BJ (cell line): ENCODE measurements around the gene COG5. TPM values are rescaled to one million over a fixed set of nuclear protein-coding genes. Genes with fewer than 3 reads are reported as not detected.

Experiments used
- CTCF ChIA-PET: fragments of 350-600 bp; formaldehyde crosslinking; extraction: SDS; loops from one replicate; lab custom pipeline; 2021; ENCODE audit warnings: antibody characterized with exemption, inconsistent platforms; lab: Yijun Ruan, JAX
- POLR2A ChIA-PET: fragments of 300-600 bp; sonication (Branson Sonifier 250); formaldehyde crosslinking; extraction: SDS; loops from one replicate; lab custom pipeline; 2021; ENCODE audit warnings: antibody characterized with exemption; lab: Charles Lee
- DNase-seq: peaks from one replicate; pipeline ENCODE4 v3.0.0-alpha.2; 2011; ENCODE audit warnings: low read depth
- H3K27me3 ChIP-seq: 2 replicates; pipeline ENCODE4 v1.6.0; 2011; ENCODE audit warnings: low read length; ENCODE audit not compliant: control insufficient read depth, insufficient read depth
- H3K36me3 ChIP-seq: 2 replicates; pipeline ENCODE4 v1.5.1; 2011; ENCODE audit warnings: low read length; ENCODE audit not compliant: control insufficient read depth, insufficient read depth
- H3K4me3 ChIP-seq: 2 replicates; pipeline ENCODE4 v1.5.1; 2011; ENCODE audit warnings: low read depth, mild to moderate bottlenecking, control low read depth, low read length
- polyA plus RNA-seq: library from polyadenylated mRNA; depleted of rRNA; stranded (reverse); fragments of >200 nt; gene quantifications from 2 replicates; pipeline ENCODE4 v1.2.3, GENCODE V29; 2011
- TF ChIP-seq, protein P1 (sequence below): IDR thresholded peaks from 2 replicates; pipeline ENCODE4 v1.5.1; 2011; ENCODE audit warnings: low read depth, mild to moderate bottlenecking, control low read depth, inconsistent platforms, low read length, moderate library complexity; ENCODE audit not compliant: insufficient read depth

COG5 gene
- polyA plus RNA-seq, 1 experiment = 20.5 TPM

DNA sequence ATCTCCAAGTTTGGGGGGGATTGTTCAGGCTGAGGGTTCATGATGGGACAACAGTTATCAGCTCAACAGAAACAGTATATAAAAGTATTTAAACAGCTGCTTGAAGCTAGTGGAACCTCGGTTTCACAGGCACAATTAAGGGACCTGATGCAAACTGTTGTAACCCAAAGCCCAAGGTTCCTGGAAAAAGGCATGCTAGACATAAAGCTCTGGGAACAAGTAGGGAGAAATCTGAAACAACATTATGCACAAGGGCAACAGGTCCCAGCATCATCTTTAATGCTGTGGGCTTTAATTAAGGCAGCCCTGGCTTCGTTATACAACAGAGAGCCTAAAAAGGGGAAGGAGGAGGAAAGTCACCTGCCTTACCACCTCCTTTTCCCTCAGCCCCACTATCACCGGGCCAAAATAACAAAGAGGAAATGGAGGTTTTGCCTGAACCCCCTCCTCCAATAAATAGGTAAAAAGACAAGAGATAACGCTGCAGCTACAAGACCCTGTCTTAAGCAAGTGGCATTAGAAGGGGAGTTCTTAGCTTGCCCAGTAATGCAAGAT, 177.1 kb downstream of the COG5 start:
- TF ChIP-seq, protein P1, sequence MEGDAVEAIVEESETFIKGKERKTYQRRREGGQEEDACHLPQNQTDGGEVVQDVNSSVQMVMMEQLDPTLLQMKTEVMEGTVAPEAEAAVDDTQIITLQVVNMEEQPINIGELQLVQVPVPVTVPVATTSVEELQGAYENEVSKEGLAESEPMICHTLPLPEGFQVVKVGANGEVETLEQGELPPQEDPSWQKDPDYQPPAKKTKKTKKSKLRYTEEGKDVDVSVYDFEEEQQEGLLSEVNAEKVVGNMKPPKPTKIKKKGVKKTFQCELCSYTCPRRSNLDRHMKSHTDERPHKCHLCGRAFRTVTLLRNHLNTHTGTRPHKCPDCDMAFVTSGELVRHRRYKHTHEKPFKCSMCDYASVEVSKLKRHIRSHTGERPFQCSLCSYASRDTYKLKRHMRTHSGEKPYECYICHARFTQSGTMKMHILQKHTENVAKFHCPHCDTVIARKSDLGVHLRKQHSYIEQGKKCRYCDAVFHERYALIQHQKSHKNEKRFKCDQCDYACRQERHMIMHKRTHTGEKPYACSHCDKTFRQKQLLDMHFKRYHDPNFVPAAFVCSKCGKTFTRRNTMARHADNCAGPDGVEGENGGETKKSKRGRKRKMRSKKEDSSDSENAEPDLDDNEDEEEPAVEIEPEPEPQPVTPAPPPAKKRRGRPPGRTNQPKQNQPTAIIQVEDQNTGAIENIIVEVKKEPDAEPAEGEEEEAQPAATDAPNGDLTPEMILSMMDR = no peak
- no peak overlapping the region for H3K4me3 ChIP-seq
- POLR2A ChIA-PET = no interaction called here
- H3K27me3 ChIP-seq = no peaks in the 10 kb centered on the region
- CTCF ChIA-PET = interaction anchor here (0.9 to 1.1 kb wide), 2 partner anchors 12 to 31 kb away, joined by 3 to 4 read pairs; no protein-coding TSS in a partner anchor
- no peak for DNase-seq
- no peaks in the 10 kb centered on the region; the same call in 1 of the 2 replicates for H3K36me3 ChIP-seq

DNA sequence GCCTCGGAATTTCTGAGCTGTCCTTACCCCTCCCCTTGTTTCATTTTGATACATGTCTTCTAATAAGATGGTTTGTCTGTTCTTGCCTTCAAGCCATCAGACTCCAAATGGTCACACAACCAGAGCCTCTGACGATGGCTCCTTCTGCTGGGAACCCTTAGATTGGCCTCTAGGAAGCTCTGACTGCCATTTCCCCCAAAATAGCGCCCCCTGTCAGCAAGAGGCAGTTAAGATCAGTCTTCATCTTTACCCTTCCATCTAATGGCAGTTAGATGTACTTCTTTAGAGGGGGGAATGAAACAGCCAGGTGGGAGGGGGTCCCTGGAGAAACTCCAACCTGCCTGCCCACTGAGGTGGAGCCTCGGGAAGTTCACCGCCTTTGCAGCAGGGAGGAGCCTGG, 179.7 kb downstream of the COG5 start:
- DNase-seq = no peak
- Histone ChIP-seq H3K27me3 (no peaks in the 10 kb centered on the region), H3K36me3 (no peaks in the 10 kb centered on the region; the same call in 1 of the 2 replicates), H3K4me3 (no peak overlapping the region)
- TF ChIP-seq, protein P1 = no peak
- POLR2A ChIA-PET = no interaction called here
- CTCF ChIA-PET = interaction anchor here (0.5 to 1.2 kb wide), 3 partner anchors 10 to 44 kb away, joined by 3 to 4 read pairs (median 4); no protein-coding TSS in a partner anchor

DNA sequence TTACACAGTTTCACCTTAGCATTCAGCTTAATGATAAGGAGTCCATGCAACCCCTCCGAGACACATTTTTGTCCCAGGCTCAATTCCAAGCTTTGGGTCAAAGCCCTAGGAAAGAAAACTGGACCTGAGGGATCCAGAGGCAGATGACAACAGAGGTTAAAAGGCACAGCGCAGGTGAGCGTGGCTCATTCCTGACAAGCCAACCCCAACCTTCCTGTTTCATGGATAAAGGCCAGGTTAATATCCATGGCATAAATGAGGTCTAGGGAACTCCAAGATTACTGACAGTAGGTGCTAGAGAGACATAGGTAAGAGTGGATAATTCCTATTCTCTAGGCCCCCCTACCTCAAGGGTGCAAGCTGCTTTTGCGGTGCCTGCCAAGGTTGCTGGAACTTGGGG, 180.5 kb downstream of the COG5 start:
- Histone ChIP-seq H3K4me3 (no peak overlapping the region), H3K27me3 (no peaks in the 10 kb centered on the region), H3K36me3 (no peaks in the 10 kb centered on the region; the same call in 1 of the 2 replicates)
- CTCF ChIA-PET = interaction anchor here (1.2 kb wide), 1 partner anchor 9 kb away, joined by 4 read pairs; no protein-coding TSS in a partner anchor
- POLR2A ChIA-PET = no interaction called here
- TF ChIP-seq, protein P1 = no peak
- no peak for DNase-seq

DNA sequence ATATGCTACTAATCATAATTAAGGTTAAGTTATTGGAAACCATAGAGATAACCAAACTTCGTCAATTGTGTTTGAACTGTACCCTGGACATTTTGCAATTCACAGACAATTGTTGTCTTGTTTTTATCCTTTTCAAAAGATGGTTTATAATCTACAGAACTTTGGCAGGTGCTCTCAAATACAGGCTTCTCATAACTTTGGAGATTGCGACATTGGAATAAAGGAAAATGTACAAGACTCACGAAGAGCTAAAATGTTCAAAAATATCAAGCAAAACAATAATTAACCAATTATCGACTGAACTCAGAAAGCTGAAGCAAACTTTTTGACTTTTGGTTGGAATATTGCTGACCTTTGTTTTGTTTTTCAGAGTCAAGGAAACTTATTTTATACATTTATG, 182.3 kb downstream of the COG5 start:
- no peaks in the 10 kb centered on the region; the same call in 1 of the 2 replicates for H3K36me3 ChIP-seq
- TF ChIP-seq, protein P1 = no peak
- no peaks in the 10 kb centered on the region for H3K27me3 ChIP-seq
- no peak overlapping the region for H3K4me3 ChIP-seq
- no peak for DNase-seq
- ChIA-PET CTCF (interaction anchor here (0.6 kb wide), 1 partner anchor 183 kb away, joined by 3 read pairs; no protein-coding TSS in a partner anchor), POLR2A (no interaction called here)

DNA sequence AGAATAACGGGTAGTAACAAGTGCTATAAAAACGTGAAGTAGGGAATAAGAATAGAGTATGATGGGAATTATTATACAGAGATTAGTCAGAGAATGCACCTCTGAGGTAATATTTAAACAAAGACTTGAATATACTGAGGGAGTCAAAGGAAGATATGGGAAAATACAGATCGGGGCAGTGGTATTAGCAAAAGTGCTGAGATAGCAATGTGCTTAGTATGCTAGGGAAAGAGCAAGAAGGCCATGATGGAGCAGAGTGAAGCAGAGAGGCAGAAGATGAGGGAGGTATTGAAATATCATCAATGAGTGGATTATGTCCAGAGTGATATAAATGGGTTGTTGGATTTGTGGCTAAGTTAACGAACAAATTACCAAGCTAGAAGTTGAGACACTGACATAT, 190.4 kb downstream of the COG5 start:
- H3K27me3 ChIP-seq = no peaks in the 10 kb centered on the region
- no peak for DNase-seq
- ChIA-PET POLR2A (no interaction called here), CTCF (interaction anchor here (1.6 kb wide), 1 partner anchor 12 kb away, joined by 6 read pairs; no protein-coding TSS in a partner anchor)
- no peaks in the 10 kb centered on the region for H3K36me3 ChIP-seq
- H3K4me3 ChIP-seq = no peak overlapping the region
- TF ChIP-seq, protein P1 = no peak
